ENCODE data around the gene NUF2. TPM values are rescaled to one million over a fixed set of nuclear protein-coding genes. Genes with fewer than 3 reads are reported as not detected.
"Not testable (repeated sequence)": the region's sequence is repeated elsewhere in the genome, so short reads cannot be mapped to it uniquely, and the experiment has no call there.

Gene NUF2
- 15.6 and 19.6 TPM in 2 replicates for total RNA-seq
- long read RNA-seq, transcript NUF2-201 (14 exons, 1,969 nt), result major isoform, 8 of 24 reads
- long read RNA-seq, partial matches to known transcripts, result 2 of 24 reads
- long read RNA-seq, other reads (novel, unspliced or antisense), result 12 of 24 reads

DNA sequence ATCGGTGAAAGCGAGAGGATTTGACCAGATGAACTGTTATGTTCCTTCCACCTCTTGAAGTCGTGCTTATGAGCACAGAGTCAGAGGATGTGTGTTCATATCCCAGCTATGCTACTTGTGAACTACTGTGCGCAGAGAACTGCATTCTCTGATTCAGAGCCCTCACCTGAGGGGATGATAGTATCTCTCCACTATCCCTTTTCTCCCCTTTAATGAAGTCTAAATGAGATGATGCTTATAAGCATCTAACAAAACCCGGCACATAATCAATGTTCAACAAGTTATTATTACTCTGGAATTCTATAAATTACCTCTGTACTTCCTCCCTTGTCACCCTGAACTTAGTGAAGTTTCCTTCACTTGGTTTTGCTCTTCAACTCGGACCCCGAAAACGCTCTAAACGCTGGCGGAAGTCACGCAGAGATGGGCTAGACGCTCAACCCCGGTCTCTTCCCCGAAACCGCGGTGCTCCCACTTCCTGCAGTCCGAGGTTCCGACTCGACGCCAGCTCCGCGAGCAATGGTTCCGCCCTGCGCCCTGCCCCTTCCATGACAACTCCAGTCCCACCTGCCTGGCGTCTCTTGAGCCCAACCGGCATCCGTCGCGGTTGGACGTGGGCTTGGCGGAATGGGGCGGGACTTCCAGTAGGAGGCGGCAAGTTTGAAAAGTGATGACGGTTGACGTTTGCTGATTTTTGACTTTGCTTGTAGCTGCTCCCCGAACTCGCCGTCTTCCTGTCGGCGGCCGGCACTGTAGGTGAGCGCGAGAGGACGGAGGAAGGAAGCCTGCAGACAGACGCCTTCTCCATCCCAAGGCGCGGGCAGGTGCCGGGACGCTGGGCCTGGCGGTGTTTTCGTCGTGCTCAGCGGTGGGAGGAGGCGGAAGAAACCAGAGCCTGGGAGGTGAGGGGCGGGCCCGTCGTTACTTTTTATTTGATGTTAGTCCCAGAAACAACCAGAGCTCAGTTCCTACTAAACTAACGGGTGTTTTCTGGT, at the start of gene NUF2:
Gene NUF2, plus strand, starts transcription at position 644 of the 995 bp plus-strand sequence. CDS start 4,098 bp downstream, outside the sequence.
- H3K27ac Mint-ChIP-seq, result peak within 1 kb of the TSS; percentile 97
- no peaks in the 10 kb centered on the region for H3K36me3 Mint-ChIP-seq (ENCODE audit: insufficient read depth)
- TF ChIP-seq, protein P1, sequence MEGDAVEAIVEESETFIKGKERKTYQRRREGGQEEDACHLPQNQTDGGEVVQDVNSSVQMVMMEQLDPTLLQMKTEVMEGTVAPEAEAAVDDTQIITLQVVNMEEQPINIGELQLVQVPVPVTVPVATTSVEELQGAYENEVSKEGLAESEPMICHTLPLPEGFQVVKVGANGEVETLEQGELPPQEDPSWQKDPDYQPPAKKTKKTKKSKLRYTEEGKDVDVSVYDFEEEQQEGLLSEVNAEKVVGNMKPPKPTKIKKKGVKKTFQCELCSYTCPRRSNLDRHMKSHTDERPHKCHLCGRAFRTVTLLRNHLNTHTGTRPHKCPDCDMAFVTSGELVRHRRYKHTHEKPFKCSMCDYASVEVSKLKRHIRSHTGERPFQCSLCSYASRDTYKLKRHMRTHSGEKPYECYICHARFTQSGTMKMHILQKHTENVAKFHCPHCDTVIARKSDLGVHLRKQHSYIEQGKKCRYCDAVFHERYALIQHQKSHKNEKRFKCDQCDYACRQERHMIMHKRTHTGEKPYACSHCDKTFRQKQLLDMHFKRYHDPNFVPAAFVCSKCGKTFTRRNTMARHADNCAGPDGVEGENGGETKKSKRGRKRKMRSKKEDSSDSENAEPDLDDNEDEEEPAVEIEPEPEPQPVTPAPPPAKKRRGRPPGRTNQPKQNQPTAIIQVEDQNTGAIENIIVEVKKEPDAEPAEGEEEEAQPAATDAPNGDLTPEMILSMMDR (IDR thresholded peaks at IDR 0.05; ENCODE audit: unreplicated experiment), result no peak
- DNase-seq (ENCODE audit: low spot score, unreplicated experiment), result peak; percentile 97
- peak within 1 kb of the TSS; percentile 96 for H3K4me3 Mint-ChIP-seq (ENCODE audit: low read depth)
- H3K27me3 Mint-ChIP-seq, result no peaks in the 10 kb centered on the region
- peaks cover 13% of the 10 kb centered on the region for H3K4me1 Mint-ChIP-seq (ENCODE audit: low read depth)
- H3K9me3 Mint-ChIP-seq (ENCODE audit: low read depth), result no peaks in the 10 kb centered on the region

GRCh38 chr1:163273766-163274441, 47.9 kb upstream of the NUF2 start:
- Mint-ChIP-seq H3K9me3 (ENCODE audit: low read depth) (peaks cover 10% of the 10 kb centered on the region), H3K4me3 (ENCODE audit: low read depth) (no peak overlapping the region), H3K36me3 (ENCODE audit: insufficient read depth) (peaks cover 11% of the 10 kb centered on the region), H3K27me3 (no peaks in the 10 kb centered on the region), H3K27ac (no peak overlapping the region), H3K4me1 (ENCODE audit: low read depth) (peaks cover 8% of the 10 kb centered on the region)
- no peak for DNase-seq (ENCODE audit: low spot score, unreplicated experiment)
- TF ChIP-seq, protein P1 (IDR thresholded peaks at IDR 0.05; ENCODE audit: unreplicated experiment), result no peak

DNA sequence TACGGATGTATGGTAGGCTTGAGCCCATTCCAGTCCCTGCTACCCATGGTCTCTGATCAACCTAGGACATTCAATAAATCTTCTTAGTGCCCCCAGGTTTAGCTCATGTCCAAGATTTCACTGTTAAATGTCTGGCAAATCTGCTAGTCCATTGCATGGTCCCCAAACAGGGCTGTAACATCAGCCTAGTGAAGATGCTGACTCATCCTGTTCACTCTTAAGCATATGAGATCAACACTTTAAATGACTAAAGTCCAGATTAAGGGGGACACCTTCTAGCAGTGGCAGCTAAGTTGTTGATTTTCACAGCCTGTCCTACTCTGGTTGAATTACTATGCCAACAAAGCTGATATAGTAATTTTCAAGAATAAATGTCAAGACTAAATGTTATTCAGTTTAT, 46.5 kb upstream of the NUF2 start:
- no peak overlapping the region for H3K27ac Mint-ChIP-seq
- TF ChIP-seq, protein P1 (IDR thresholded peaks at IDR 0.05; ENCODE audit: unreplicated experiment), result no peak

GRCh38 chr1:163278602-163279001, 43.2 kb upstream of the NUF2 start:
- no peak overlapping the region for H3K27ac Mint-ChIP-seq
- TF ChIP-seq, protein P1 (IDR thresholded peaks at IDR 0.05; ENCODE audit: unreplicated experiment), result no peak
- peaks cover 22% of the 10 kb centered on the region for H3K9me3 Mint-ChIP-seq (ENCODE audit: low read depth)
- peaks cover 17% of the 10 kb centered on the region for H3K36me3 Mint-ChIP-seq (ENCODE audit: insufficient read depth)
- H3K4me1 Mint-ChIP-seq (ENCODE audit: low read depth), result peaks cover 8% of the 10 kb centered on the region
- no peak for DNase-seq (ENCODE audit: low spot score, unreplicated experiment)
- H3K4me3 Mint-ChIP-seq (ENCODE audit: low read depth), result no peak overlapping the region
- no peaks in the 10 kb centered on the region for H3K27me3 Mint-ChIP-seq

More for the DNA sequence above, 46.5 kb upstream of the NUF2 start:
- Mint-ChIP-seq H3K36me3 (ENCODE audit: insufficient read depth) (peaks cover 14% of the 10 kb centered on the region), H3K4me3 (ENCODE audit: low read depth) (no peak overlapping the region), H3K9me3 (ENCODE audit: low read depth) (peaks cover 19% of the 10 kb centered on the region), H3K27me3 (no peaks in the 10 kb centered on the region), H3K4me1 (ENCODE audit: low read depth) (peaks cover 8% of the 10 kb centered on the region)
- DNase-seq (ENCODE audit: low spot score, unreplicated experiment), result no peak

- H3K4me3 Mint-ChIP-seq (ENCODE audit: low read depth); H3K4me1 Mint-ChIP-seq (ENCODE audit: low read depth): not testable (repeated sequence)
Observed at GRCh38 chr1:163284867-163285266, 36.9 kb upstream of the NUF2 start.

More at GRCh38 chr1:163284867-163285266, 36.9 kb upstream of the NUF2 start:
- H3K36me3 Mint-ChIP-seq (ENCODE audit: insufficient read depth); H3K9me3 Mint-ChIP-seq (ENCODE audit: low read depth); H3K27me3 Mint-ChIP-seq; H3K27ac Mint-ChIP-seq; DNase-seq (ENCODE audit: low spot score, unreplicated experiment): not testable (repeated sequence)
